NCI-H510A treated with DMSO at 0.1 percent for 48 hours (cell line): ENCODE measurements around the gene LBHD1.
"Not testable (repeated sequence)": the region's sequence is repeated elsewhere in the genome, so short reads cannot be mapped to it uniquely, and the experiment has no call there.

Experiments
- DNase-seq: peaks from one replicate; lab custom pipeline; 2025; lab: John Stamatoyannopoulos, UW

LBHD1 gene

GRCh38 chr11:62693624-62694023 is 21.6 kb upstream of the LBHD1 start:
- DNase-seq = not testable (repeated sequence)

- DNase-seq = no peak
Measured at GRCh38 chr11:62689421-62690183, 17.5 kb upstream of the LBHD1 start, which contains the start of gene LRRN4CL. LRRN4CL (minus strand) TSS chr11:62689530; CDS start chr11:62688508, 1,022 bp downstream.

GRCh38 chr11:62688491-62688890 is 16.4 kb upstream of the LBHD1 start:
- DNase-seq = no peak

- no peak for DNase-seq
Measured at GRCh38 chr11:62687508-62688396, 15.7 kb upstream of the LBHD1 start.

GRCh38 chr11:62682518-62682917 is 10.5 kb upstream of the LBHD1 start:
- DNase-seq = no peak

- DNase-seq = peak; percentile 71
Measured at GRCh38 chr11:62680825-62681240, 8.8 kb upstream of the LBHD1 start.

- peak; percentile 85 for DNase-seq
Measured at GRCh38 chr11:62678770-62679696, 7.0 kb upstream of the LBHD1 start, which contains the start of gene UBXN1. UBXN1 (minus strand) TSS chr11:62679073; CDS start chr11:62678923, 150 bp downstream.

- no peak for DNase-seq
Measured at GRCh38 chr11:62678433-62678769, 6.3 kb upstream of the LBHD1 start.

- DNase-seq = no peak
Measured at GRCh38 chr11:62677714-62678113, 5.6 kb upstream of the LBHD1 start.

GRCh38 chr11:62677156-62677555 is 5.1 kb upstream of the LBHD1 start:
- DNase-seq = no peak

- no peak for DNase-seq
Measured at GRCh38 chr11:62676698-62677097, 4.6 kb upstream of the LBHD1 start.

GRCh38 chr11:62675415-62675814 is 3.3 kb upstream of the LBHD1 start:
- not testable (repeated sequence) for DNase-seq

GRCh38 chr11:62673196-62673525 is 1.1 kb upstream of the LBHD1 start:
- DNase-seq = no peak

- DNase-seq = peak; percentile 85
Measured at GRCh38 chr11:62671236-62671607, 845 bp downstream of the LBHD1 start.

- DNase-seq = no peak
Measured at GRCh38 chr11:62669420-62670161, 2.5 kb downstream of the LBHD1 start.

GRCh38 chr11:62667460-62667859 is 4.6 kb downstream of the LBHD1 start:
- DNase-seq = no peak

- no peak for DNase-seq
Measured at GRCh38 chr11:62666259-62666926, 5.7 kb downstream of the LBHD1 start.

GRCh38 chr11:62665599-62666258 is 6.3 kb downstream of the LBHD1 start:
- DNase-seq = peak; percentile 75

GRCh38 chr11:62665075-62665598 is 6.9 kb downstream of the LBHD1 start, which contains the start of the genes C11orf98 and CSKMT:
C11orf98 (minus strand) TSS chr11:62665210; CDS start chr11:62665169, 41 bp downstream.
CSKMT (plus strand) TSS chr11:62665312; CDS start chr11:62665880, 568 bp downstream.
- DNase-seq = peak; percentile 86
